A673 (cell line): ENCODE measurements around the gene AGAP1. TPM values are rescaled to one million over a fixed set of nuclear protein-coding genes. Genes with fewer than 3 reads are reported as not detected.

ENCODE experiments used
- BruUV-seq: library from RNA; stranded (reverse); fragments of 400-500 nt; replicated peaks from 2 replicates; lab custom pipeline; 2021; lab: Mats Ljungman, UMichigan
- CTCF ChIA-PET: fragments of 300-600 bp; sonication (Branson Sonifier 250); formaldehyde crosslinking; loops from one replicate; lab custom pipeline; 2022; ENCODE audit warnings: antibody characterized with exemption; lab: Charles Lee
- POLR2A ChIA-PET: fragments of 300-600 bp; sonication (Branson Sonifier 250); formaldehyde crosslinking; loops from one replicate; lab custom pipeline; 2022; ENCODE audit warnings: antibody characterized with exemption; ENCODE audit not compliant: low non-redundant PET; lab: Charles Lee
- DNase-seq: peaks from one replicate; pipeline ENCODE4 v3.0.0-alpha.2; 2015; ENCODE audit warnings: low spot score
- H3K27ac ChIP-seq: fragments of 200-600 bp; sonication (generic); 2 replicates; pipeline ENCODE4 v1.5.1; 2016; ENCODE audit warnings: mixed run types, low read depth, mild to moderate bottlenecking, mixed read lengths, antibody characterized with exemption, low read length; ENCODE audit not compliant: poor library complexity, severe bottlenecking
- H3K27me3 ChIP-seq: fragments of 200-600 bp; sonication (generic); replicated peaks from 2 replicates; pipeline ENCODE4 v1.6.1; 2017; ENCODE audit warnings: mixed run types, low read depth, mild to moderate bottlenecking, mixed read lengths, antibody characterized with exemption, low read length; ENCODE audit not compliant: insufficient read depth, poor library complexity
- H3K36me3 ChIP-seq: fragments of 200-600 bp; sonication (generic); 2 replicates; pipeline ENCODE4 v1.6.1; 2016; ENCODE audit warnings: mixed run types, mild to moderate bottlenecking, mixed read lengths, antibody characterized with exemption, low read length; ENCODE audit not compliant: insufficient read depth, poor library complexity, severe bottlenecking
- H3K4me1 ChIP-seq: fragments of 200-600 bp; sonication (generic); 2 replicates; pipeline ENCODE4 v1.6.1; 2017; ENCODE audit warnings: mixed run types, mild to moderate bottlenecking, mixed read lengths, antibody characterized with exemption, low read length; ENCODE audit not compliant: insufficient read depth, poor library complexity, severe bottlenecking
- H3K4me3 ChIP-seq: fragments of 200-600 bp; sonication (generic); 2 replicates; pipeline ENCODE4 v1.5.1; 2016; ENCODE audit warnings: low read depth, mixed run types, mild to moderate bottlenecking, mixed read lengths, low read length; ENCODE audit not compliant: poor library complexity, severe bottlenecking
- H3K9me3 ChIP-seq: fragments of 200-600 bp; sonication (generic); 2 replicates; pipeline ENCODE4 v1.6.1; 2016; ENCODE audit warnings: mixed run types, low read depth, mild to moderate bottlenecking, mixed read lengths, antibody characterized with exemption, low read length; ENCODE audit not compliant: poor library complexity, severe bottlenecking
- CTCF ChIP-seq: fragments of 300-800, 200-600 bp; sonication (generic); conservative IDR thresholded peaks from 2 replicates; pipeline ENCODE4 v1.5.1; 2017; ENCODE audit warnings: low read depth, mild to moderate bottlenecking, antibody characterized with exemption, low read length, moderate library complexity, mixed read lengths
- EZH2 ChIP-seq: fragments of 200-600 bp; sonication (generic); IDR thresholded peaks from 2 replicates; pipeline ENCODE4 v1.6.1; 2017; ENCODE audit warnings: borderline replicate concordance, low read depth, mild to moderate bottlenecking, mixed read lengths, antibody characterized with exemption, low read length; ENCODE audit not compliant: poor library complexity, severe bottlenecking
- intact Hi-C: fragments of 100-400 bp; cut with micrococcal nuclease; formaldehyde crosslinking; loops from one replicate; pipeline ENCODE4 v1.10.0; 2022; ENCODE audit not compliant: unreplicated experiment
- total RNA-seq: library from RNA; stranded (reverse); gene quantifications from 2 replicates; pipeline ENCODE4 v1.2.3, GENCODE V29; 2021

Gene AGAP1
- total RNA-seq, 1 experiment from 2014 or later, result 25.3 TPM

DNA sequence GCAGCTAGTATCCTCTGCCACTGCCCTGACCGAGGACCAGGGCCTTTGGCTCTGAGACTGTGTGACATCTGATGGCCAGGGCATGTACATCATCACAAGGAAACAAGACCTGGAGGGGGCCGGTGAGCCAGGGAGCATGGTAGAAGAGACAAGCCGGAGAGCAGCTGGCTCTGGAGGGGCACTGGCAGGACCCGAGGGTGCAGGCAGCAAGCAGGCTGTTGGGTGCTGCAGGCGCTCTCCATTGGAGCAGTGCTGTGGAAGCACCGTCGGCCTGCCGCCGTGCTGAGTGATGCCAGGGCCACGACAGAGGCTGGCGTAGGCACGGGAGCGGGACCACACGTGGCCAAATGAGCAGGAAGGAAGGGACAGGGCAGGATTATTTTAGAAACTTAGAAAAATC is 339.1 kb downstream of the AGAP1 start:
- Histone ChIP-seq H3K27me3 (no peaks in the 10 kb centered on the region), H3K36me3 (no peaks in the 10 kb centered on the region), H3K4me1 (no peaks in the 10 kb centered on the region), H3K9me3 (no peaks in the 10 kb centered on the region), H3K27ac (no peak overlapping the region), H3K4me3 (no peak overlapping the region)
- intact Hi-C loops, result no loop called here
- BruUV-seq, result no TSS peak
- ChIA-PET POLR2A (no interaction called here), CTCF (no interaction called here)
- DNase-seq, result no peak
- TF ChIP-seq CTCF (no peak), EZH2 (no peak)

DNA sequence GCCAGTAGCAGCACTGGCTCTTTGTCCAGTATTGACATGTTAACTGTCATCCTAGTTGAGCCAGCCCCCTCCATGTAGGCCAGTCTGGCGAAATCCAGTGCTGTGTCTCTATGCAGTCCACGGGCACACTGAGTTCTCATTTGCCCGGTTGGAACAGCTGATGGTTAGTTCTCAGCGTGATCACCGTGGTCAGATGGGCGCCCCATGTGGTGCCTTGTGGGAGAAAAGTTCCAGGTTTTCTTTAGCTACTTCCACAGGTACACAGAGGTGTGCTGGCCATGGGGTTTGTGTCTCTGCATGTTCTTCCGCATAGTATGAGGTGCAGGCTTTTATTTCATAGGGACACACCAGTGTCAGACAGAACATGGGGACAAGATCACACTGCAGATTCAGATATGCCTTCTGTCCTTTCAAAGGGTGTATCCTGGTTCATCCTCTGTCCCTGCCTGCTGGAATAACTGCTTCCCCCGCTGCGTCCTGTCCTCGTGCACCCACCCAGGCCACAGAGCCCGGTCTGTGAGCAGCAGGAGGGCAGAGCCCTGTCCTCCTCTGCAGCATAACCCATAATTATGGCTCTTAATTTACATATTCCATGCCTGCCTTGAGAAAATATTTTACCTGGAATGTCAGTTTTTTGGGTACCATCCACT is 340.3 kb downstream of the AGAP1 start:
- TF ChIP-seq CTCF (no peak), EZH2 (no peak)
- no peak for DNase-seq
- Histone ChIP-seq H3K4me1 (no peaks in the 10 kb centered on the region), H3K27ac (no peak overlapping the region), H3K4me3 (no peak overlapping the region), H3K9me3 (no peaks in the 10 kb centered on the region), H3K36me3 (no peaks in the 10 kb centered on the region), H3K27me3 (no peaks in the 10 kb centered on the region)
- POLR2A ChIA-PET, result no interaction called here
- CTCF ChIA-PET, result interaction anchor here (0.6 kb wide), 1 partner anchor 88 kb away, joined by 4 read pairs; no protein-coding TSS in a partner anchor
- BruUV-seq, result no TSS peak
- intact Hi-C loops, result no loop called here

- TF ChIP-seq EZH2 (no peak), CTCF (no peak)
- CTCF ChIA-PET, result no interaction called here
- H3K4me3 ChIP-seq, result no peak overlapping the region
- intact Hi-C loops, result no loop called here
- H3K4me1 ChIP-seq, result no peaks in the 10 kb centered on the region
- no peak for DNase-seq
- no peaks in the 10 kb centered on the region for H3K36me3 ChIP-seq
- H3K9me3 ChIP-seq, result no peaks in the 10 kb centered on the region
- H3K27me3 ChIP-seq, result no peaks in the 10 kb centered on the region
- POLR2A ChIA-PET, result no interaction called here
- BruUV-seq, result no TSS peak
- no peak overlapping the region for H3K27ac ChIP-seq
Observed at GRCh38 chr2:235834781-235835180, 340.9 kb downstream of the AGAP1 start.
